ENCODE data around the gene REEP3. TPM values are rescaled to one million over a fixed set of nuclear protein-coding genes. Genes with fewer than 3 reads are reported as not detected.

REEP3 gene
- total RNA-seq, 1 donor from 2014 or later, result 9.7 TPM

DNA sequence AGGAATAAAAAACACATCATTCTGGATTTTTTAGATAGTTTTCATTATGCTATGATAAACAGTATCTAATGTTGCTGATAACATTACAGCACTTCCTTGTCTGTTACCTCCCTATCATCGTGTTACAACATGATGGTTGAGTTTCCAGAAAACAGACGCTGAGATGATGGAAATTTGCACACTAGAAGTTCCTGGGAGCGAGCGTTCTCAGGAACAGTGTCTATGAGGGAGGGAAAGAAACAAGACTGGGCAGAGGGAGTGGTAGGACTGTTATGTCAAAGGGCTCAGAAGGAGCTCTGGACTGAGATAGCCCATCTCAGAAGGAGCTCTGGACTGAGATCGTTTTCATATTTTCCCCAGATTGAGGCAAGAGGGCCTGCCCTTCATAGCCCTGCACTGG is 121.6 kb downstream of the REEP3 start:
- Mint-ChIP-seq H3K4me1 (peaks cover 12% of the 10 kb centered on the region), H3K9me3 (peaks cover 2% of the 10 kb centered on the region), H3K27me3 (no peaks in the 10 kb centered on the region), H3K4me3 (no peak overlapping the region), H3K27ac (no peak overlapping the region), H3K36me3 (ENCODE audit: low read depth) (no peaks in the 10 kb centered on the region)
- intact Hi-C loops (cut with micrococcal nuclease), result no loop called here
- TF ChIP-seq, protein P1, sequence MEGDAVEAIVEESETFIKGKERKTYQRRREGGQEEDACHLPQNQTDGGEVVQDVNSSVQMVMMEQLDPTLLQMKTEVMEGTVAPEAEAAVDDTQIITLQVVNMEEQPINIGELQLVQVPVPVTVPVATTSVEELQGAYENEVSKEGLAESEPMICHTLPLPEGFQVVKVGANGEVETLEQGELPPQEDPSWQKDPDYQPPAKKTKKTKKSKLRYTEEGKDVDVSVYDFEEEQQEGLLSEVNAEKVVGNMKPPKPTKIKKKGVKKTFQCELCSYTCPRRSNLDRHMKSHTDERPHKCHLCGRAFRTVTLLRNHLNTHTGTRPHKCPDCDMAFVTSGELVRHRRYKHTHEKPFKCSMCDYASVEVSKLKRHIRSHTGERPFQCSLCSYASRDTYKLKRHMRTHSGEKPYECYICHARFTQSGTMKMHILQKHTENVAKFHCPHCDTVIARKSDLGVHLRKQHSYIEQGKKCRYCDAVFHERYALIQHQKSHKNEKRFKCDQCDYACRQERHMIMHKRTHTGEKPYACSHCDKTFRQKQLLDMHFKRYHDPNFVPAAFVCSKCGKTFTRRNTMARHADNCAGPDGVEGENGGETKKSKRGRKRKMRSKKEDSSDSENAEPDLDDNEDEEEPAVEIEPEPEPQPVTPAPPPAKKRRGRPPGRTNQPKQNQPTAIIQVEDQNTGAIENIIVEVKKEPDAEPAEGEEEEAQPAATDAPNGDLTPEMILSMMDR (IDR thresholded peaks at IDR 0.05), result no peak
- ATAC-seq (ENCODE audit: low read depth), result no peak
- DNase-seq, result no peak
- ChIA-PET POLR2A (no interaction called here), CTCF (no interaction called here)

DNA sequence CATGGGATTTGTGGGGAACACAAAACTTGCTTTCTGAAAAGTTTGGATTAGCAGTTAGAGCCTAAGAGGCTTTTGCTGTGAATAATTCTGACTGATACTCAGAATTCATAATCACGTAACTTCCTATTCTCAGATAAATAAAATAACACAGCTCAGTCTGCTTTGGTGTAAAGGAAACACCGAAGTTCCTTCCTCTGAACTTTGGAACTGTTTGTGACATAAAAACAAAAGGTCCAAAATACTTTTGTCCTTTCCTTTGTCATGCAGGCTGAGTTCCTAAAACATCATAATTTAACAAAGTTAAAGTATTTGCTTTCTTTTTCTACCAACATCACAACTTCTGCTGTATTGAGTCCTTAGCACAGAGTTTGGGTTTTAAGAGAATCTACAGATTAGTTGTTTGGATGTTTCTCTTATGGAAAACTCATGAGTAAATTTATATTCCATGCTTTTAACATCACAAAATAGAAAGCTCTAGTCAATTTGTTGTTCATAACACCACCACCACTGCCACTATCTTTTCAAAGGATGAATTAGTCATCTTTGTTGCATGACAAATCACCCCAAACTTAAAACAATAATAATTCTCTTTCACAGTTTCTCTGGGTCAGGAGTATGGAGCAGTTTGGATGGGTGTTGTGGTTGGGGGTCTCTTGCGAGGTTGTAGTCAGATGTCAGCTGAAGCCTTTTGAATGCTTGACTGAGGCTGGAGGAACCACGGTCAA is 123.4 kb downstream of the REEP3 start:
- no peak for DNase-seq
- intact Hi-C loops (cut with micrococcal nuclease), result no loop called here
- Mint-ChIP-seq H3K9me3 (peaks cover 2% of the 10 kb centered on the region), H3K36me3 (ENCODE audit: low read depth) (no peaks in the 10 kb centered on the region), H3K4me3 (no peak overlapping the region), H3K4me1 (peaks cover 12% of the 10 kb centered on the region), H3K27me3 (no peaks in the 10 kb centered on the region), H3K27ac (no peak overlapping the region)
- ATAC-seq (ENCODE audit: low read depth), result no peak
- ChIA-PET POLR2A (no interaction called here), CTCF (interaction anchor here (0.5 to 1.0 kb wide), 2 partner anchors 63 to 465 kb away, joined by 3 read pairs; no protein-coding TSS in a partner anchor)
- TF ChIP-seq, protein P1 (IDR thresholded peaks at IDR 0.05), result no peak

DNA sequence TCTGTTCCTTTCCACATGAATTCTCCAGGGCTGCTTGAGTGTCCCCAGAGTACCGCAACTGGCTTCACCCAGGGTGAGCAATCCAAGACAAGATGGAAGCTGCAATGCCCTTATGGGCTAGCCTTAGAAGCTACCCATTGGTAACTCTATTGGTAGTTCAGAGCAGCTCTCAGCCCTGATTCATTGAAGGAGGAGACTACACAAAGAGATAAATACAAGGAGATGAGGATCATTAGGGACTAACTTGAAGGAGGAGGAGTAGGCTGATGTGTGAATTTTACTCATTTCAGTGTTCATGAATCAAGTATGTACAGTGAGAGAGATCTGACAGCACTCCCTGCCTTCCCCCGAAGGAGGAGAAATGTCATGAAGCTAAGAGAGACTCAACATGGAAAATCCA is 124.0 kb downstream of the REEP3 start:
- ATAC-seq (ENCODE audit: low read depth) (no peak), DNase-seq (no peak)
- Mint-ChIP-seq H3K4me1 (peaks cover 12% of the 10 kb centered on the region), H3K4me3 (no peak overlapping the region), H3K9me3 (peaks cover 2% of the 10 kb centered on the region), H3K36me3 (ENCODE audit: low read depth) (no peaks in the 10 kb centered on the region), H3K27ac (no peak overlapping the region), H3K27me3 (no peaks in the 10 kb centered on the region)
- CTCF ChIA-PET, result interaction anchor here (0.5 to 0.7 kb wide), 2 partner anchors 13 to 465 kb away, joined by 3 read pairs; no protein-coding TSS in a partner anchor
- TF ChIP-seq, protein P1 (IDR thresholded peaks at IDR 0.05), result no peak
- intact Hi-C loops (cut with micrococcal nuclease), result no loop called here
- POLR2A ChIA-PET, result no interaction called here

DNA sequence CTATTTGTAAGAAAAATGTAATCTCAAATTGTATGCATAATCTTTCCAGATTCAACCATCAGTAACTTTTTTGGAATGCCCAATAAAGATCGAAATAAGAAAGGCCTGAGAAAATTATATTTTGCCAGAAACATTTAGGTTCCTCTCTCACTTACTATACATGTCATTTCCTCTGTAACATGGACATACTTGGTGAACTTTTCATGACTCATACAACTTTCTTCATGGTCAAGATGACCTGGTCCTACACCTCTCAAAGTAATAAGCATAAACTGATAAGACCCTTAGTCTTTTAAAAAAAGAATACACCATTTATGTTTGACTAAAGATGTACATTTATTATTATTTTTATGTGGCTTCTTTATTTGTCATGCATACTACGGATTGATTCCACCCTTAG is 125.3 kb downstream of the REEP3 start:
- Mint-ChIP-seq H3K27me3 (no peaks in the 10 kb centered on the region), H3K27ac (no peak overlapping the region), H3K36me3 (ENCODE audit: low read depth) (no peaks in the 10 kb centered on the region), H3K4me3 (no peak overlapping the region), H3K9me3 (peaks cover 2% of the 10 kb centered on the region), H3K4me1 (peaks cover 12% of the 10 kb centered on the region)
- TF ChIP-seq, protein P1 (IDR thresholded peaks at IDR 0.05), result no peak
- ChIA-PET POLR2A (no interaction called here), CTCF (no interaction called here)
- intact Hi-C loops (cut with micrococcal nuclease), result no loop called here
- no peak for ATAC-seq (ENCODE audit: low read depth)
- no peak for DNase-seq

DNA sequence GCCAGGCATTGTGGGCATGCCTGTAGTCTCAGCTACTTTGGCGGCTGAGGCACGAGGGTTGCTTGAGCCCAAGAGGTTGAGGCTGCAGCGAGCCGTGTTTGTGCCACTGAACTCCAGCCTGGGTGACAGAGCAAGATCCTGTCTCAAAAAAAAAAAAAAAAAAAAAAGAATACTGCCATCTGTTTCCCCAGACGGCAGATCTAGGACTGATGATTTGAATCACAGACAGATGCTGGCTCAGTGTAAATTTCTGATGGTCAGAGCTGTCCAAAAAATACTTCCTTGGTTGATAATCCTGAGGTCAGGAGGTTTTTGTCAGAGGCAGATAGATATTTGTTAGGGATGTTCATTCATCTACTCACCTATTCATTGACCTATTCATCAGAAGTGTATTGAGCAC is 130.7 kb downstream of the REEP3 start:
- ChIA-PET POLR2A (no interaction called here), CTCF (no interaction called here)
- ATAC-seq (ENCODE audit: low read depth) (no peak), DNase-seq (no peak)
- Mint-ChIP-seq H3K9me3 (peaks cover 2% of the 10 kb centered on the region), H3K27ac (no peak overlapping the region), H3K27me3 (no peaks in the 10 kb centered on the region), H3K4me1 (no peaks in the 10 kb centered on the region), H3K4me3 (no peak overlapping the region), H3K36me3 (ENCODE audit: low read depth) (no peaks in the 10 kb centered on the region)
- TF ChIP-seq, protein P1 (IDR thresholded peaks at IDR 0.05), result no peak
- intact Hi-C loops (cut with micrococcal nuclease), result no loop called here

Data from activated B cell treated with CpG ODN at 0.5 μM for 24 hours (primary cell).